ENCODE results near the gene CABP7. TPM values are rescaled to one million over a fixed set of nuclear protein-coding genes. Genes with fewer than 3 reads are reported as not detected.

CABP7 gene
- total and polyA plus RNA-seq, 2 donors (not counting 1 experiment from before 2014, with no cell fraction given): 0.03 TPM; not detected in 1

DNA sequence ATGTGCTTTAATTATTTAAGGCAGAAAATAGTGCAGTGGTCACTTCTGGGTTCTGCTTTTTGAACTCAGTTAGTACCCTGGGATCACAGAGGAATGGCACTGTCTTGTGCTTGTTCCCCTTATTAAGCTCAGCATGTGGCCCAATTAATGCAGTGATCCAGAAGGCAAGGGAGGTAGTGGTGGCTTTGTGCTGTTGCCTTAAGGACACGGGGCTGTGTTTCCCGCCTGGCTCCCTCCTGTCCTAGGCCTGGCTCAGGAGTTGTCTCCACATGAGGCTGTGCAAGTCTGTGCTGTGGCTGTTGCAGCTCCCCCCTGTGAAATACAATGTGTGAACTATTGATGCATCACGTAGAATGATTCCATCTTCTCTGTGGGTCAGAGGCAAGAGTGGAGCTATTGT lies 49.2 kb upstream of the CABP7 start:
- Histone ChIP-seq H2AFZ (ENCODE audit: insufficient read depth, low read depth, low read length, poor library complexity, severe bottlenecking) (no peak overlapping the region), H3K4me1 (ENCODE audit: control insufficient read depth in 2 of 2, insufficient read depth in 2 of 2, low read length in 2 of 2) (no peaks in the 10 kb centered on the region), H4K20me1 (ENCODE audit: control insufficient read depth, insufficient read depth, low read length, poor library complexity, severe bottlenecking) (no peaks in the 10 kb centered on the region), H3K27me3 (replicated peaks in 1 of 4; ENCODE audit: control extremely low read depth in 1 of 4, control insufficient read depth in 3 of 4, insufficient read depth in 4 of 4, low read length in 3 of 4) (no peaks in the 10 kb centered on the region), H3K36me3 (replicated peaks in 1 of 2; ENCODE audit: control extremely low read depth in 1 of 2, control insufficient read depth in 1 of 2, extremely low read depth in 1 of 2, insufficient read depth in 2 of 2, low read length in 1 of 2) (peaks cover 0 to 71% of the 10 kb centered on the region in 2 experiments), H3K4me2 (replicated peaks; ENCODE audit: low read depth, low read length, poor library complexity, severe bottlenecking) (no peak overlapping the region), H3K9me3 (ENCODE audit: control extremely low read depth in 1 of 3, control insufficient read depth in 2 of 3, insufficient read depth in 1 of 3, low read length in 2 of 3) (no peaks in the 10 kb centered on the region), H3K27ac (ENCODE audit: low read length in 2 of 2) (no peak overlapping the region), H3K9ac (ENCODE audit: low read length) (no peak overlapping the region), H3K4me3 (ENCODE audit: control extremely low read depth in 1 of 5, extremely low read depth in 1 of 5, insufficient read depth in 1 of 5, low read depth in 2 of 5, low read length in 4 of 5) (no peak overlapping the region), H3K79me2 (ENCODE audit: control insufficient read depth, insufficient read depth, low read length) (no peaks in the 10 kb centered on the region)
- intact Hi-C loops (cut with micrococcal nuclease): no loop called here
- Mint-ChIP-seq H3K4me1 (no peaks in the 10 kb centered on the region), H3K9me3 (ENCODE audit: insufficient read depth) (no peaks in the 10 kb centered on the region), H3K4me3 (no peak overlapping the region), H3K27ac (no peak overlapping the region), H3K27me3 (no peaks in the 10 kb centered on the region)
- TF ChIP-seq, protein P1, sequence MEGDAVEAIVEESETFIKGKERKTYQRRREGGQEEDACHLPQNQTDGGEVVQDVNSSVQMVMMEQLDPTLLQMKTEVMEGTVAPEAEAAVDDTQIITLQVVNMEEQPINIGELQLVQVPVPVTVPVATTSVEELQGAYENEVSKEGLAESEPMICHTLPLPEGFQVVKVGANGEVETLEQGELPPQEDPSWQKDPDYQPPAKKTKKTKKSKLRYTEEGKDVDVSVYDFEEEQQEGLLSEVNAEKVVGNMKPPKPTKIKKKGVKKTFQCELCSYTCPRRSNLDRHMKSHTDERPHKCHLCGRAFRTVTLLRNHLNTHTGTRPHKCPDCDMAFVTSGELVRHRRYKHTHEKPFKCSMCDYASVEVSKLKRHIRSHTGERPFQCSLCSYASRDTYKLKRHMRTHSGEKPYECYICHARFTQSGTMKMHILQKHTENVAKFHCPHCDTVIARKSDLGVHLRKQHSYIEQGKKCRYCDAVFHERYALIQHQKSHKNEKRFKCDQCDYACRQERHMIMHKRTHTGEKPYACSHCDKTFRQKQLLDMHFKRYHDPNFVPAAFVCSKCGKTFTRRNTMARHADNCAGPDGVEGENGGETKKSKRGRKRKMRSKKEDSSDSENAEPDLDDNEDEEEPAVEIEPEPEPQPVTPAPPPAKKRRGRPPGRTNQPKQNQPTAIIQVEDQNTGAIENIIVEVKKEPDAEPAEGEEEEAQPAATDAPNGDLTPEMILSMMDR (IDR thresholded peaks at IDR 0.05): no peak
- TF ChIP-seq EZH2 (IDR thresholded peaks at IDR 0.05; ENCODE audit: borderline replicate concordance, insufficient read depth, low read depth, low read length, poor library complexity, severe bottlenecking): no peak
- ATAC-seq (ENCODE audit: low read depth) (no peak), DNase-seq (no peak)
- WGBS (ENCODE audit: insufficient coverage): 100% methylated on average over 3 of the region's 3 CpGs
- ChIA-PET CTCF (no interaction called here), POLR2A (no interaction called here)

DNA sequence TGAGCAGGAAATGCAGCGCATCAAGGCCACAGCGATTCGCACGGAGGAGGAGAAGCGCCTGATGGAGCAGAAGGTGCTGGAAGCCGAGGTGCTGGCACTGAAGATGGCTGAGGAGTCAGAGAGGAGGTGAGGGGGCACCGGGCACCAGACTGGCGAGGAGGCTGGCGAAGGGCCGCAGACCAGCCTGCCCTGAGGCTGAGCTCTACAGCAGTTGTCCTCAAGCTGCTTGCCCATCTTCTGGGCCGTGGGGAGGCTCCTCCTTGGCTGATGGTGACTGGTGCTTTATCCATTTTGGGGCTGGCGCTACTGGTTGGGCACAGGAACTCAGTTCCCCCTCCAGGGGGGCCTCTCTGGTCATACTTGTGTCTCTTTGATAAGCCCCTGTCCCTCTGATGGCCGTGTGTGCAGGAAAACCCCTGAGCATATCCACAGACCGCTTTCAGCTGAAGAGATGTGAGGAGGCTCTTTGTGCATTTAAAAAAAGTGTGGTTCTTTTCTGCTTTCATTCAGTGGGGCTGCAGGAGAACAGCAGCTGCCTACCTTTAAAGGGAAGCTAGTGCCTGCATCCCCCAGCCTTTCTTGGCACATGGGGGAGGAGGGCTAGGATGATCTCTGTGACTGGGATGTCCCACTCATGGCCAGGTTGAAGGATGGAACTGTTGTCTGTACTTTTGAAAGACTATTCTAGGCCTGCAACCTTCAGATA lies 46.3 kb upstream of the CABP7 start:
- no peaks in the 10 kb centered on the region for H4K20me1 ChIP-seq (ENCODE audit: control insufficient read depth, insufficient read depth, low read length, poor library complexity, severe bottlenecking)
- H3K9me3 ChIP-seq (ENCODE audit: control extremely low read depth in 1 of 3, control insufficient read depth in 2 of 3, insufficient read depth in 1 of 3, low read length in 2 of 3): no peaks in the 10 kb centered on the region
- POLR2A ChIA-PET: no interaction called here
- H3K4me3 Mint-ChIP-seq: no peak overlapping the region
- H3K27ac Mint-ChIP-seq: no peak overlapping the region
- no peak overlapping the region for H2AFZ ChIP-seq (ENCODE audit: insufficient read depth, low read depth, low read length, poor library complexity, severe bottlenecking)
- H3K9ac ChIP-seq (ENCODE audit: low read length): no peak overlapping the region
- DNase-seq (no peak), ATAC-seq (ENCODE audit: low read depth) (no peak)
- peaks cover 0 to 78% of the 10 kb centered on the region in 2 experiments for H3K36me3 ChIP-seq (replicated peaks in 1 of 2; ENCODE audit: control extremely low read depth in 1 of 2, control insufficient read depth in 1 of 2, extremely low read depth in 1 of 2, insufficient read depth in 2 of 2, low read length in 1 of 2)
- no peaks in the 10 kb centered on the region for H3K4me1 Mint-ChIP-seq
- H3K4me1 ChIP-seq (ENCODE audit: control insufficient read depth in 2 of 2, insufficient read depth in 2 of 2, low read length in 2 of 2): no peaks in the 10 kb centered on the region
- H3K27ac ChIP-seq (ENCODE audit: low read length in 2 of 2): no peak overlapping the region
- no peaks in the 10 kb centered on the region for H3K79me2 ChIP-seq (ENCODE audit: control insufficient read depth, insufficient read depth, low read length)
- no peak for TF ChIP-seq EZH2 (IDR thresholded peaks at IDR 0.05; ENCODE audit: borderline replicate concordance, insufficient read depth, low read depth, low read length, poor library complexity, severe bottlenecking)
- TF ChIP-seq, protein P1 (IDR thresholded peaks at IDR 0.05): no peak
- over 99% methylated on average over 12 of the region's 14 CpGs for WGBS (ENCODE audit: insufficient coverage)
- no peak overlapping the region for H3K4me3 ChIP-seq (ENCODE audit: control extremely low read depth in 1 of 5, extremely low read depth in 1 of 5, insufficient read depth in 1 of 5, low read depth in 2 of 5, low read length in 4 of 5)
- no peaks in the 10 kb centered on the region for H3K9me3 Mint-ChIP-seq (ENCODE audit: insufficient read depth)
- CTCF ChIA-PET: no interaction called here
- intact Hi-C loops (cut with micrococcal nuclease): no loop called here
- no peaks in the 10 kb centered on the region for H3K27me3 Mint-ChIP-seq
- no peak overlapping the region for H3K4me2 ChIP-seq (replicated peaks; ENCODE audit: low read depth, low read length, poor library complexity, severe bottlenecking)
- no peaks in the 10 kb centered on the region for H3K27me3 ChIP-seq (replicated peaks in 1 of 4; ENCODE audit: control extremely low read depth in 1 of 4, control insufficient read depth in 3 of 4, insufficient read depth in 4 of 4, low read length in 3 of 4)
